ENCODE data around the gene TMPRSS3.

TMPRSS3 gene

GRCh38 chr21:42360317-42360716 lies 35.5 kb downstream of the TMPRSS3 start:
- no peaks in the 10 kb centered on the region for H3K36me3 ChIP-seq
- H3K27ac ChIP-seq: no peak overlapping the region
- H3K9me3 ChIP-seq: no peaks in the 10 kb centered on the region
- no peak for TF ChIP-seq CTCF (IDR thresholded peaks at IDR 0.05)
- H3K27me3 ChIP-seq: peaks cover 31% of the 10 kb centered on the region
- peaks cover 8 to 13% of the 10 kb centered on the region in 2 experiments for H3K4me1 ChIP-seq (ENCODE audit: control insufficient read depth in 1 of 2, insufficient read depth in 1 of 2, low read depth in 1 of 2, low read length in 1 of 2)
- no peak overlapping the region for H3K4me3 ChIP-seq (ENCODE audit: low read depth in 1 of 2, low read length in 1 of 2)

DNA sequence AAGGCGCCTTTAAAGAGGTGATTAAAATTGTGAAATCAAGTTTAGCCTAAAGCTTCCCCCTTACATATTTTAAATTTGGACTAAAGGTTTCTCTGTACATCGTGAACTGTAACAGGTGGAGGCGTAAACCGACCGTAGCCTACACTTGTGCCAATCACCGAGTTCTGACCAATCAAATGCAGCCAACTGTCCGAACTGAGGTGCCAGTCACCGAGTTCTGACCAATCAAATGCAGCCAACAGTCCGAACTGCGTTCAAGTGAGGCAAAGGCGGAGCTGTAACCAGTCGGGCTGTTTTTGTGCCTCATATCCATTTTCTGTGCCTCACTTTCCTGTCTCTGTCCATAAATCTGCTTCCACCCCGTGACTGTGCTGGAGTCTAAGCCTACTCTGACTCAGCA lies 36.9 kb downstream of the TMPRSS3 start:
- TF ChIP-seq CTCF (IDR thresholded peaks at IDR 0.05): no peak
- H3K36me3 ChIP-seq: no peaks in the 10 kb centered on the region
- no peak overlapping the region for H3K27ac ChIP-seq
- no peaks in the 10 kb centered on the region for H3K9me3 ChIP-seq
- H3K4me3 ChIP-seq (ENCODE audit: low read depth in 1 of 2, low read length in 1 of 2): no peak overlapping the region
- H3K27me3 ChIP-seq: peaks cover 31% of the 10 kb centered on the region
- peaks cover 0 to under 1% of the 10 kb centered on the region in 2 experiments for H3K4me1 ChIP-seq (ENCODE audit: control insufficient read depth in 1 of 2, insufficient read depth in 1 of 2, low read depth in 1 of 2, low read length in 1 of 2)

DNA sequence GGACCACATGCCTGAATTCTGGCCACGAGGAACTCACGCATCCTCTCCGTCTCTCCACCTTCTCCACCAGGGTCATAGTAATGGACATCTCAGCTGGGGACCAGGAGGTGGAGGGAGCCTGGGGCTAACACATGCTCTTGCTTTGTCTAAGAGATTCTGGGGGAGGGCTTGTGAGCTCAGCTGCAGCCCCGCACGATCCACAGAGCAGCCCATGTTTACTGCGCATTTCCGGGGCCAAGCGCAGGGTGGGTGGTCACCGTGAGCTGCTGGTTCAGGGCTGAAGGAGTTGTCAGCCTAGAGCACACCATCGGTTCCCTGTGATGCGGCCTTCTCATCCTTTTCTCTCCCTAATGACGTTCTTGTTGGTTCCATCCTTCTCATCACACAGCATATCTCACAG lies 37.6 kb downstream of the TMPRSS3 start:
- no peak for TF ChIP-seq CTCF (IDR thresholded peaks at IDR 0.05)
- H3K27me3 ChIP-seq: peaks cover 26% of the 10 kb centered on the region
- no peak overlapping the region for H3K4me3 ChIP-seq (ENCODE audit: low read depth in 1 of 2, low read length in 1 of 2)
- H3K4me1 ChIP-seq (ENCODE audit: control insufficient read depth in 1 of 2, insufficient read depth in 1 of 2, low read depth in 1 of 2, low read length in 1 of 2): no peaks in the 10 kb centered on the region
- no peaks in the 10 kb centered on the region for H3K9me3 ChIP-seq
- no peak overlapping the region for H3K27ac ChIP-seq
- no peaks in the 10 kb centered on the region for H3K36me3 ChIP-seq

DNA sequence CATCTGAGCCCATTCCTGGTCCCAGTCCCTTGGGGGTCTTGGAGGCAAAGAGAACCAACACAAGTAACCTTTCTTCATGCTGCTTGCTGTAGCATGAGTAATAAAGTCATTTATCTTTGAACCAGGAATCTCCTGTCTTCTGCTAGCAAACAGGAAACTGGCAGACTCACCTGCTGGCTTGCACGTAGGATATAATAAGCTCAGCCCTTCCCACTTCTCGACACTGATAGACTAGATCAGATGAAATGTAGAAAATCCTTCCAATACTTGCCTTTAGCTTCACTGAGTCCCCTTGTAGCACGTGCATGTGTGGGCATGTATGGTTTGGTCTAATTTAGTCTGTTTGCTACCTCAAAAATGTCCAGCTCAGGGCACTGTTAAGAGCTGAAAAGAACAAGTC lies 38.5 kb downstream of the TMPRSS3 start:
- Histone ChIP-seq H3K9me3 (no peaks in the 10 kb centered on the region), H3K4me3 (ENCODE audit: low read depth in 1 of 2, low read length in 1 of 2) (no peak overlapping the region), H3K27ac (no peak overlapping the region), H3K4me1 (ENCODE audit: control insufficient read depth in 1 of 2, insufficient read depth in 1 of 2, low read depth in 1 of 2, low read length in 1 of 2) (no peaks in the 10 kb centered on the region), H3K36me3 (no peaks in the 10 kb centered on the region), H3K27me3 (peaks cover 16% of the 10 kb centered on the region)
- TF ChIP-seq CTCF (IDR thresholded peaks at IDR 0.05): no peak

- no peak for TF ChIP-seq CTCF (IDR thresholded peaks at IDR 0.05)
Measured at GRCh38 chr21:42356650-42357049, 39.2 kb downstream of the TMPRSS3 start.

DNA sequence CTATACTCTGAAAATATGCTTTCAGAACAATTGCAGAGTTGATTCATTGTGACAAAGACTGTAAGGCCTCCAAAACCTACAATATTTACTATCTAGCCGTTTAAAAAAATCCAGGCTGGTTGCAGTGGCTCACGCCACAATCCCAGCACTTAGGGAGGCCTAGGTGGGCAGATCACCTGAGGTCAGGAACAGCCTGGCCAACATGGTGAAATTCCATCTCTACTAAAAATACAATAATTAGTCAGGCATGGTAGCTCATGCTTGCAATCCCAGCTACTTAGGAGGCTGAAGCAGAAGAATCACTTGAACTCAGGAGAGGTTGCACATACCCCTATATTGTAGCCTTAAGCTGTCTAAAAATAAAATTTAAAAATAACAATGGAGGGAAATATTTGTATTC lies 39.8 kb downstream of the TMPRSS3 start:
- Histone ChIP-seq H3K27ac (no peak overlapping the region), H3K4me1 (ENCODE audit: control insufficient read depth in 1 of 2, insufficient read depth in 1 of 2, low read depth in 1 of 2, low read length in 1 of 2) (no peaks in the 10 kb centered on the region), H3K4me3 (ENCODE audit: low read depth in 1 of 2, low read length in 1 of 2) (no peak overlapping the region), H3K36me3 (no peaks in the 10 kb centered on the region), H3K9me3 (no peaks in the 10 kb centered on the region), H3K27me3 (peaks cover 3% of the 10 kb centered on the region)
- TF ChIP-seq CTCF (IDR thresholded peaks at IDR 0.05): no peak

More at GRCh38 chr21:42356650-42357049, 39.2 kb downstream of the TMPRSS3 start:
- no peaks in the 10 kb centered on the region for H3K9me3 ChIP-seq
- H3K4me3 ChIP-seq (ENCODE audit: low read depth in 1 of 2, low read length in 1 of 2): no peak overlapping the region
- H3K4me1 ChIP-seq (ENCODE audit: control insufficient read depth in 1 of 2, insufficient read depth in 1 of 2, low read depth in 1 of 2, low read length in 1 of 2): no peaks in the 10 kb centered on the region
- H3K36me3 ChIP-seq: no peaks in the 10 kb centered on the region
- H3K27me3 ChIP-seq: peaks cover 9% of the 10 kb centered on the region
- H3K27ac ChIP-seq: no peak overlapping the region
